Measurements from ENCODE around the gene ADGRF4.
"Not testable (repeated sequence)": the region's sequence is repeated elsewhere in the genome, so short reads cannot be mapped to it uniquely, and the experiment has no call there.

ADGRF4 gene

GRCh38 chr6:47737406-47737805 is 39.0 kb downstream of the ADGRF4 start:
- no peak for DNase-seq

GRCh38 chr6:47740714-47741113 is 42.3 kb downstream of the ADGRF4 start:
- DNase-seq, result no peak

- DNase-seq, result no peak
These were observed 43.4 kb downstream of the ADGRF4 start for GRCh38 chr6:47741807-47742206.

GRCh38 chr6:47743744-47744143 is 45.4 kb downstream of the ADGRF4 start:
- DNase-seq, result no peak

- DNase-seq, result not testable (repeated sequence)
These were observed 46.9 kb downstream of the ADGRF4 start for GRCh38 chr6:47745269-47745668.

GRCh38 chr6:47749757-47750156 is 51.4 kb downstream of the ADGRF4 start:
- no peak for DNase-seq

- DNase-seq, result no peak
These were observed 54.4 kb downstream of the ADGRF4 start for GRCh38 chr6:47752801-47753200.

- no peak for DNase-seq
These were observed 61.0 kb downstream of the ADGRF4 start for GRCh38 chr6:47759364-47759763.

- DNase-seq, result no peak
These were observed 64.1 kb downstream of the ADGRF4 start for GRCh38 chr6:47762502-47762901.

- no peak for DNase-seq
These were observed 68.1 kb downstream of the ADGRF4 start for GRCh38 chr6:47766445-47766844.

GRCh38 chr6:47767102-47767501 is 68.7 kb downstream of the ADGRF4 start:
- DNase-seq, result no peak

- DNase-seq, result no peak
These were observed 71.6 kb downstream of the ADGRF4 start for GRCh38 chr6:47769982-47770381.

Data from CD4-positive, alpha-beta T cell treated with Interleukin-1 beta for 1 hour (primary cell).